DLD1 (cell line): Measurements from ENCODE around the gene BMPR1A.
"Not testable (repeated sequence)": the region's sequence is repeated elsewhere in the genome, so short reads cannot be mapped to it uniquely, and the experiment has no call there.

ENCODE experiments used
- in situ Hi-C: cut with HindIII; loops from 2 replicates; pipeline ENCODE4 v1.10.0; 2017; ENCODE audit warnings: low sequenced_read_pairs

BMPR1A gene

GRCh38 chr10:86871563-86872183 is 115.3 kb downstream of the BMPR1A start:
- in situ Hi-C loops = no loop called here

- in situ Hi-C loops = no loop called here
Measured at GRCh38 chr10:86872757-86873156, 116.3 kb downstream of the BMPR1A start.

GRCh38 chr10:86876748-86877147 is 120.3 kb downstream of the BMPR1A start:
- in situ Hi-C loops = no loop called here

GRCh38 chr10:86878983-86879713 is 122.7 kb downstream of the BMPR1A start:
- in situ Hi-C loops = no loop called here

GRCh38 chr10:86880971-86881370 is 124.6 kb downstream of the BMPR1A start:
- in situ Hi-C loops = no loop called here

GRCh38 chr10:86888585-86889381 is 132.4 kb downstream of the BMPR1A start:
- in situ Hi-C loops = no loop called here

- in situ Hi-C loops = no loop called here
Measured at GRCh38 chr10:86889997-86890396, 133.6 kb downstream of the BMPR1A start.

GRCh38 chr10:86898511-86898910 is 142.1 kb downstream of the BMPR1A start:
- in situ Hi-C loops = no loop called here

GRCh38 chr10:86899132-86899531 is 142.7 kb downstream of the BMPR1A start:
- in situ Hi-C loops = no loop called here

- in situ Hi-C loops = no loop called here
Measured at GRCh38 chr10:86899670-86900276, 143.4 kb downstream of the BMPR1A start.

- in situ Hi-C loops = no loop called here
Measured at GRCh38 chr10:86900955-86901354, 144.5 kb downstream of the BMPR1A start.

GRCh38 chr10:86904600-86904999 is 148.2 kb downstream of the BMPR1A start:
- in situ Hi-C loops = no loop called here

GRCh38 chr10:86905429-86905828 is 149.0 kb downstream of the BMPR1A start:
- in situ Hi-C loops = no loop called here

- in situ Hi-C loops = no loop called here
Measured at GRCh38 chr10:86914734-86915133, 158.3 kb downstream of the BMPR1A start.

GRCh38 chr10:86918022-86918471 is 161.6 kb downstream of the BMPR1A start:
- in situ Hi-C loops = no loop called here

GRCh38 chr10:86922553-86922961 is 166.1 kb downstream of the BMPR1A start:
- in situ Hi-C loops = no loop called here

- in situ Hi-C loops = no loop called here
Measured at GRCh38 chr10:86929468-86930380, 173.3 kb downstream of the BMPR1A start.

- in situ Hi-C loops = no loop called here
Measured at GRCh38 chr10:86931872-86932271, 175.5 kb downstream of the BMPR1A start.

- in situ Hi-C loops = no loop called here
Measured at GRCh38 chr10:86932674-86933073, 176.3 kb downstream of the BMPR1A start.

GRCh38 chr10:86934162-86934711 is 177.8 kb downstream of the BMPR1A start:
- in situ Hi-C loops = not testable (repeated sequence)
